Measurements from ENCODE around the gene PRKCE. TPM values are rescaled to one million over a fixed set of nuclear protein-coding genes. Genes with fewer than 3 reads are reported as not detected.

PRKCE gene
- total RNA-seq, 1 donor from 2014 or later, result 6.9 TPM

GRCh38 chr2:45808294-45808800 is 156.9 kb downstream of the PRKCE start:
- DNase-seq (ENCODE audit: low read depth), result no peak

GRCh38 chr2:45809205-45809604 is 157.7 kb downstream of the PRKCE start:
- DNase-seq (ENCODE audit: low read depth), result no peak

GRCh38 chr2:45812011-45812500 is 160.6 kb downstream of the PRKCE start:
- peak; percentile 66 for DNase-seq (ENCODE audit: low read depth)

GRCh38 chr2:45813003-45813941 is 161.8 kb downstream of the PRKCE start:
- peak; percentile 21 for DNase-seq (ENCODE audit: low read depth)

- DNase-seq (ENCODE audit: low read depth), result no peak
These were observed 163.0 kb downstream of the PRKCE start for GRCh38 chr2:45814488-45814887.

- DNase-seq (ENCODE audit: low read depth), result no peak
These were observed 163.6 kb downstream of the PRKCE start for GRCh38 chr2:45814951-45815621.

- DNase-seq (ENCODE audit: low read depth), result no peak
These were observed 164.8 kb downstream of the PRKCE start for GRCh38 chr2:45816272-45816671.

GRCh38 chr2:45818591-45818990 is 167.1 kb downstream of the PRKCE start:
- no peak for DNase-seq (ENCODE audit: low read depth)

- no peak for DNase-seq (ENCODE audit: low read depth)
These were observed 168.6 kb downstream of the PRKCE start for GRCh38 chr2:45820048-45820447.

GRCh38 chr2:45821558-45822271 is 170.2 kb downstream of the PRKCE start:
- peak; percentile 89 for DNase-seq (ENCODE audit: low read depth)

GRCh38 chr2:45822272-45822630 is 170.8 kb downstream of the PRKCE start:
- no peak for DNase-seq (ENCODE audit: low read depth)

GRCh38 chr2:45823723-45824206 is 172.3 kb downstream of the PRKCE start:
- DNase-seq (ENCODE audit: low read depth), result peak; percentile 60

GRCh38 chr2:45825001-45825651 is 173.7 kb downstream of the PRKCE start:
- DNase-seq (ENCODE audit: low read depth), result peak; percentile 78

GRCh38 chr2:45826460-45826859 is 175.0 kb downstream of the PRKCE start:
- DNase-seq (ENCODE audit: low read depth), result no peak

GRCh38 chr2:45826884-45827635 is 175.6 kb downstream of the PRKCE start:
- peak; percentile 15 for DNase-seq (ENCODE audit: low read depth)

- DNase-seq (ENCODE audit: low read depth), result no peak
These were observed 178.8 kb downstream of the PRKCE start for GRCh38 chr2:45830322-45830721.

- no peak for DNase-seq (ENCODE audit: low read depth)
These were observed 182.0 kb downstream of the PRKCE start for GRCh38 chr2:45833301-45833967.

GRCh38 chr2:45833968-45834344 is 182.5 kb downstream of the PRKCE start:
- DNase-seq (ENCODE audit: low read depth), result no peak

GRCh38 chr2:45834372-45834771 is 182.9 kb downstream of the PRKCE start:
- no peak for DNase-seq (ENCODE audit: low read depth)

- DNase-seq (ENCODE audit: low read depth), result no peak
These were observed 183.4 kb downstream of the PRKCE start for GRCh38 chr2:45834858-45835257.
